Bladder microvascular endothelial cell (primary cell): ENCODE data around the gene ATAD3A. TPM values are rescaled to one million over a fixed set of nuclear protein-coding genes. Genes with fewer than 3 reads are reported as not detected.

Source experiments
- total RNA-seq: library from RNA; depleted of rRNA; stranded (reverse); fragments of >200 nt; gene quantifications from 2 replicates; pipeline ENCODE4 v1.2.3, GENCODE V29; 2014

Gene ATAD3A
- 28.0 and 37.1 TPM in 2 replicates for total RNA-seq

DNA sequence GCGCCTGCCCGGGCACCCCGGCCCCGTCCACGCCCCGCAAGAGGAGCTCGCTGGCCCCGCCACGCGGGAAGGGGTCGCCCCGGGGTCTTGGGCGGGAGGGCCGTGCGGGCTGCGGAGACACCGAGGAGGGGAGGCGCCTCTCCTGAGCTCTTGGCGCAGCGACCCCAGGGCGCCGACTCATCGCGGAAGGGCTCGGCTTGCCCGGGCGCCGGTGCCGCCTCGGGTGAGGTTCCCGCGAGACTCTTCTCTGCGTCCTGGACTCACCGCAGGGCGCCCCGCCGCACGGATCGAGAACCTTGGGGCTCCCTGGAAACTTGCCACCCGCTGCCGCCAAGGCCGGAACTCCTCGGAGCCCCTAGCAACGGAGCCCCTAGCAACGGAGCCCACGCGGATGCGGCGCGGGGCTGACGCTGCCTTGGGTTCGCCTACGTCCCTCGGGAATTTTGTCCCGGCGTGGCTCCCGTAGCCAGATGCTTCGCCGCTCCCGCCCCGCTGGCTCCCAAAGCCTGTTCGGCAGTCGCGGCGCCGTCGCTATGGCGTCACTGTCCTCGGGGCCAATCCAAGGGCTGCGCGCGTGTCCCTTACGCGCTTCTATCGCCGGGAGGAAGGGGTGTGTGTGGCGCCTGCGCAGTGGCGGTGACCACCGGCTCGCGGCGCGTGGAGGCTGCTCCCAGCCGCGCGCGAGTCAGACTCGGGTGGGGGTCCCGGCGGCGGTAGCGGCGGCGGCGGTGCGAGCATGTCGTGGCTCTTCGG lies at the start of gene ATAD3A:
TSS of gene ATAD3A (plus strand) at position 630 of the 753 bp plus-strand sequence. CDS start at position 737, 107 bp downstream.

DNA sequence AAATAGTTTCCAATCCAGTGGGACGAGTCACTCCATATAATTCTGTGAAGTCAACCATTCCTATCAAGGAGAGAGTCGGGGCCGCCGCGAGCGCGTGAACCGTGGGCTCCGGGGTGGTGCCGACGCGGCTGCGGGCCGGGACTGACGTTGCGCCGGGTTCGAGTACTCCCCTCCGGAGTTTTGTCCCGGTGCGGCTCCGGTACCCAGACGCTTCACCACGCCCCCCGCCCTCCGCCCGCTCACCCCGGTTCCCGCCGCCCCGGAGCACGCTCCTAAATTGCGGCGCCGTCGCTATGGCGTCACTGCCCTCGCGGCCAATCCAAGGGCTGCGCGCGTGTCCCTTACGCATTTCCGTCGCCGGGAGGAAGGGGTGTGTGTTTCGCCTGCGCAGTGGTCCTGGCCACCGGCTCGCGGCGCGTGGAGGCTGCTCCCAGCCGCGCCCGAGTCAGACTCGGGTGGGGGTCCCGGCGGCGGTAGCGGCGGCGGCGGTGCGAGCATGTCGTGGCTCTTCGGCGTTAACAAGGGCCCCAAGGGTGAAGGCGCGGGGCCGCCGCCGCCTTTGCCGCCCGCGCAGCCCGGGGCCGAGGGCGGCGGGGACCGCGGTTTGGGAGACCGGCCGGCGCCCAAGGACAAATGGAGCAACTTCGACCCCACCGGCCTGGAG lies 40.4 kb upstream of the ATAD3A start, which contains the start of gene ATAD3B:
TSS of gene ATAD3B (plus strand) at position 377 of the 664 bp plus-strand sequence. CDS start at position 497, 120 bp downstream.

DNA sequence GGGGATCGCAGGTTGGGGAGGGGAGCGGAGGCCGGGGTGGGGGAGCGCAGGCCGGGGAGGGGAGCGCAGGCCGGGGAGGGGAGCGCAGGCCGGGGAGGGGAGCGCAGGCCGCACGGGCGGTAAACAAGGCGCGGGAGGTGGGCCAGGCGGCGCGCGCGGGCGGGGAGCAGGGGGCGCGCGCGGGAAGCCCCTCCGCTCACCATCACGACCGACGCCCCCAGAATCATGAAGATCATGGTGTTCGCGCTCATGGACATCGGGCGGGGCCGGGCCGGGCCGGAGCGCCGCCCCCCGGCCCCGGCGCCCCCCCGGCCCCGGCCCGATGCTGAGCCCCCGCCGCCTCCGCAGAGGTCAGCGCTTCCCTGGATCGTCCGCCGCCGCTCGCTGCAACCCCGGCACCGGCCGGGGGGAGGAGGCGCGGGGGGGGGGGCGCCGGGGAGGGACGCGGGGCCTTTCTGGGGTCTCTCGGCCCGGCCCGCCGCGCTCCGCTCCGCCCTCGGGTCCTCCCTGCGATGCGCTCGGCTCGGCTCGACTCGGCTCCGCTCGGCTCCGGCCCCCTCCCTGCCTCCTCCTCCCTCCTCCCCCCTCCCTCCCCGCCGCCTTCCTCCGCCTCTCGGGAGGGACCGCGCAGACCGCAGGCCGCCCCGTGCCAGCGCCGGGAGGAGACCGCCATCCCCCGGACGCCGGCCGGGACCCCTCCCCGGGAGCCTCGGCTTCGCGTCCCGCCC lies 28.3 kb downstream of the ATAD3A start, which contains the start of gene TMEM240:
TSS of gene TMEM240 (minus strand) at position 535 of the 728 bp plus-strand sequence. CDS start at position 257, 278 bp downstream.

DNA sequence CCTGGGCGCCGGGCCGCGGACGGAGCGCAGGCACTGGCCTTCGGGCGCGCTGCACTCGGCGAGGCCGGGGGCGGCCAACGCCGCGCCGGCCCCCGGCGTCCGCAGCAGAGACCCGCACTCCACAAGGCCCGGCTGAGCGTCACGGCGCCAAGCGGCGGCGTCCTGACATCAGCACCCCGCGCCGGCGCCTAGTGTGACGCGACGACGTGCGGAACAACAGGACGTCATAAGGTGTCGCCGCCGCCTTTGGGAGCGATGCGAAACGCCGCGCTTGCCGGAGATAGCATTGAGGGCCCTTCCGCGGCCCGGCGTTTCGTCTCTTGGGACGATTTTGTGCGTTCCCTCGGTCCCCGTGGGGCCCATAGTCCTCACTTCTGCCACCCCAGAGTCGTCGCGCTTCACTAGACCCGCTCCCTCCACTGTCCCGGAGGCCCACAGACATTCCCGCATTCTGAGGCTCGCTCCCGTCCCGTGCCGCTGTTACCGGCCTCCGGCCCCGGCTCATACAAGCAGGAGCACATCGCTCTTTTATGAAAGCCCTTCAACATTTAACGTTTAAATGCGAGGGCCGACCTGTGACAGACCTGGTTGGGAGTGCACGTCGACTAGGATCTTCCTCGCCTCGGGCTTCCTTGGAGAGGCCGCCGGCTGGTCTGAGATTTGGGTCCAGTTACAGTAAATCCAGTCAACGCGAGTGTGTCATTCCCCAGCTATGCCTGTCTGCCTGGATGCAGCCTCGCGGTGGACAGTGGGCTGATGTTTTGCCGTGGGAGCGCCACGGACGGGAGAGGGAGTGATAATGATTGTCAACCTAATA lies 63.0 kb downstream of the ATAD3A start, which contains the start of gene SSU72:
TSS of gene SSU72 (minus strand) at position 143 of the 817 bp plus-strand sequence. CDS start 306 bp downstream, outside the sequence.

Other genes with a start within 250 kb of the ATAD3A start
- 35.9 and 53.0 TPM in 2 replicates for gene UBE2J2, start 238.3 kb upstream of the ATAD3A start, total RNA-seq
- gene SCNN1D, start 231.7 kb upstream of the ATAD3A start, total RNA-seq = under 0.01 and 0.63 TPM in 2 replicates
- gene ACAP3, start 204.2 kb upstream of the ATAD3A start, total RNA-seq = 15.5 and 45.4 TPM in 2 replicates
- gene PUSL1, start 203.6 kb upstream of the ATAD3A start, total RNA-seq = 9.1 and 10.5 TPM in 2 replicates
- 54.6 and 91.5 TPM in 2 replicates for gene INTS11, start 187.5 kb upstream of the ATAD3A start, total RNA-seq
- gene CPTP, start 187.4 kb upstream of the ATAD3A start, total RNA-seq = 15.1 and 16.4 TPM in 2 replicates
- gene TAS1R3, start 180.9 kb upstream of the ATAD3A start, total RNA-seq = 0.31 and 0.32 TPM in 2 replicates
- 36.1 and 52.0 TPM in 2 replicates for gene DVL1, start 162.7 kb upstream of the ATAD3A start, total RNA-seq
- 0.38 and 0.97 TPM in 2 replicates for gene MXRA8, start 153.6 kb upstream of the ATAD3A start, total RNA-seq
- gene AURKAIP1, start 137.0 kb upstream of the ATAD3A start, total RNA-seq = 70.4 and 101 TPM in 2 replicates
- gene CCNL2, start 112.8 kb upstream of the ATAD3A start, total RNA-seq = 54.7 and 196 TPM in 2 replicates
- gene MRPL20, start 104.9 kb upstream of the ATAD3A start, total RNA-seq = 62.6 and 82.6 TPM in 2 replicates
- 0.25 and 0.32 TPM in 2 replicates for gene ANKRD65, start 90.9 kb upstream of the ATAD3A start, total RNA-seq
- gene VWA1, start 76.5 kb upstream of the ATAD3A start, total RNA-seq = 19.4 and 34.7 TPM in 2 replicates
- 1.4 TPM in 1 of 2 replicates, not detected in the other for gene ATAD3C, start 62.5 kb upstream of the ATAD3A start, total RNA-seq
- gene ATAD3B, start 40.4 kb upstream of the ATAD3A start, total RNA-seq = 17.9 and 21.2 TPM in 2 replicates
- 2.1 and 2.4 TPM in 2 replicates for gene TMEM240, start 28.5 kb downstream of the ATAD3A start, total RNA-seq
- 45.8 and 64.1 TPM in 2 replicates for gene SSU72, start 62.7 kb downstream of the ATAD3A start, total RNA-seq
- gene FNDC10, start 88.0 kb downstream of the ATAD3A start, total RNA-seq = 0.16 and 0.94 TPM in 2 replicates
- 31.1 and 68.6 TPM in 2 replicates for gene MIB2, start 103.3 kb downstream of the ATAD3A start, total RNA-seq
- 0.16 and 0.19 TPM in 2 replicates for gene MMP23B, start 120.0 kb downstream of the ATAD3A start, total RNA-seq
- 6.6 and 11.0 TPM in 2 replicates for gene CDK11B, start 146.8 kb downstream of the ATAD3A start, total RNA-seq
- 13.9 and 29.8 TPM in 2 replicates for gene SLC35E2B, start 180.6 kb downstream of the ATAD3A start, total RNA-seq
- gene CDK11A, start 212.2 kb downstream of the ATAD3A start, total RNA-seq = 8.4 and 17.6 TPM in 2 replicates